ENCODE data around the gene PREP. TPM values are rescaled to one million over a fixed set of nuclear protein-coding genes. Genes with fewer than 3 reads are reported as not detected.
"Not testable (repeated sequence)": the region's sequence is repeated elsewhere in the genome, so short reads cannot be mapped to it uniquely, and the experiment has no call there.

Gene PREP
- total RNA-seq, 1 donor from 2014 or later: 18.0 TPM

DNA sequence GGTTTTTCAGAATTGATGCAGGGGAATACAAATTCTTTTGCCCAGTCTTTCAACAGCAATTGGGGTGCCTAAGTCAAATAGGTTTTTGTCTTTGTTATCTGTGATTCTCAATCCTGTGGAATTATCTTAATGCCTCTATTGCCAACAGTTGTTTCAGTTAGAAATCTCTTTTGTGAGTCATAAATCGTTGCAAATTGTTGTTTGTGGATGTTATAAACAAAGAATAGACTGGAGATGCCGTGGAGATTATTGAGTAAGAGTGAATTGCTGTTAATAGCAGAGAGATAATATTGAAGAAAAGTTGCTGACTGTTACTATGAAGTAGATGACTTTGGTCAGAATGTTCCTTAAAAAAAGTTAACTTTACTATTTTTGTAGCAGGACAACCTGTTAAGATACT lies 159.4 kb downstream of the PREP start:
- TF ChIP-seq, protein P1, sequence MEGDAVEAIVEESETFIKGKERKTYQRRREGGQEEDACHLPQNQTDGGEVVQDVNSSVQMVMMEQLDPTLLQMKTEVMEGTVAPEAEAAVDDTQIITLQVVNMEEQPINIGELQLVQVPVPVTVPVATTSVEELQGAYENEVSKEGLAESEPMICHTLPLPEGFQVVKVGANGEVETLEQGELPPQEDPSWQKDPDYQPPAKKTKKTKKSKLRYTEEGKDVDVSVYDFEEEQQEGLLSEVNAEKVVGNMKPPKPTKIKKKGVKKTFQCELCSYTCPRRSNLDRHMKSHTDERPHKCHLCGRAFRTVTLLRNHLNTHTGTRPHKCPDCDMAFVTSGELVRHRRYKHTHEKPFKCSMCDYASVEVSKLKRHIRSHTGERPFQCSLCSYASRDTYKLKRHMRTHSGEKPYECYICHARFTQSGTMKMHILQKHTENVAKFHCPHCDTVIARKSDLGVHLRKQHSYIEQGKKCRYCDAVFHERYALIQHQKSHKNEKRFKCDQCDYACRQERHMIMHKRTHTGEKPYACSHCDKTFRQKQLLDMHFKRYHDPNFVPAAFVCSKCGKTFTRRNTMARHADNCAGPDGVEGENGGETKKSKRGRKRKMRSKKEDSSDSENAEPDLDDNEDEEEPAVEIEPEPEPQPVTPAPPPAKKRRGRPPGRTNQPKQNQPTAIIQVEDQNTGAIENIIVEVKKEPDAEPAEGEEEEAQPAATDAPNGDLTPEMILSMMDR (IDR thresholded peaks at IDR 0.05; ENCODE audit: insufficient read depth, low read length, poor library complexity, severe bottlenecking): no peak
- Histone ChIP-seq H3K4me3 (ENCODE audit: low read depth, low read length) (no peak overlapping the region), H3K36me3 (ENCODE audit: control insufficient read depth, insufficient read depth, low read length) (no peaks in the 10 kb centered on the region), H3K27me3 (ENCODE audit: control insufficient read depth, insufficient read depth, low read length) (no peaks in the 10 kb centered on the region)
- DNase-seq (ENCODE audit: low read depth): no peak

DNA sequence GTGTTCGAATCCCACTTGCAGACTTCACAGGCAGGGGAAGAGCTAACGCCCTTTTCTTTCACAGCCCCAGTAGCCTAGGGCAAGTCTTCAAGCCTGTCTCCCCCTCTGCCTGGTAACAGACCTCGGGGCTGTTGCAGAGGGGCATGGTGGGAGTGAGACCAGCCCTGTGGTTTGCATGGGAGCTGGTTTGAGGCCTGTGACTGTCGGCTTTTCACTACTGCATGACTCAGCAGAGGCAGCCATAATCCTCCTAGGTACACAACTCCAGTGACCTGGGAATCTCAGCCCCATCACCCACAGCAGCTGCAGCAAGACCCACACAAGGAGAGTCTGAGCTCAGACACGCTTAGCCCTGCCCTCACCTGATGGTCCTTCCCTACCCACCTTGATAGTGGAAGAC lies 167.7 kb downstream of the PREP start:
- Histone ChIP-seq H3K27me3 (ENCODE audit: control insufficient read depth, insufficient read depth, low read length) (no peaks in the 10 kb centered on the region), H3K36me3 (ENCODE audit: control insufficient read depth, insufficient read depth, low read length) (no peaks in the 10 kb centered on the region), H3K4me3 (ENCODE audit: low read depth, low read length) (no peak overlapping the region)
- TF ChIP-seq, protein P1 (IDR thresholded peaks at IDR 0.05; ENCODE audit: insufficient read depth, low read length, poor library complexity, severe bottlenecking): no peak
- no peak for DNase-seq (ENCODE audit: low read depth)

DNA sequence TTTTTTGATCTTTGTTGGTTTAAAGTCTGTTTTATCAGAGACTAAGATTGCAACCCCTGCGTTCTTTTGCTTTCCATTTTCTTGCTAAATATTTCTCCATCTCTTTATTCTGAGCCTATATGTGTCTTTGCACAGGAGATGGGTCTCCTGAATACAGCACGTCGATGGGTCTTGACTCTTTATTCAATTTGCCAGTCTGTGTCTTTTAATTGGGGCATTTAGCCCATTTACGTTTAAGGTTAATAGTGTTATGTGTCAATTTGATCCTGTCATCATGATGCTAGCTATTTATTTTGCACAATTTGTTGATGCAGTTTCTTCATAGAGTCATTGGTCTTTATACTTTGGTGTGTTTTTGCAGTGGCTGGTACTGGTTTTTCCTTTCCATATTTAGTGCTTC lies 171.1 kb downstream of the PREP start:
- not testable (repeated sequence) for DNase-seq (ENCODE audit: low read depth)

More for the DNA sequence above, 171.1 kb downstream of the PREP start:
- H3K4me3 ChIP-seq (ENCODE audit: low read depth, low read length); H3K27me3 ChIP-seq (ENCODE audit: control insufficient read depth, insufficient read depth, low read length); H3K36me3 ChIP-seq (ENCODE audit: control insufficient read depth, insufficient read depth, low read length): not testable (repeated sequence)

Other genes with a start within 250 kb of the PREP start
- gene POPDC3, start 223.1 kb downstream of the PREP start, total RNA-seq: 0.58 and 0.82 TPM in 2 replicates